Raji (cell line): ENCODE data around the gene DCLRE1C.

ENCODE experiments used
- POLR2A ChIP-seq: IDR thresholded peaks from 2 replicates; pipeline ENCODE4 v1.6.1; 2011; ENCODE audit warnings: low read depth, low read length, control low read depth; ENCODE audit not compliant: insufficient read depth

DCLRE1C gene

GRCh38 chr10:14954001-14954770, at the start of gene DCLRE1C:
Gene DCLRE1C (minus strand): TSS chr10:14954096. CDS start chr10:14954010, 86 bp downstream.
- peak; percentile 70 for TF ChIP-seq POLR2A

- TF ChIP-seq POLR2A = no peak
These were observed 42.2 kb upstream of the DCLRE1C start for GRCh38 chr10:14995964-14996565.

GRCh38 chr10:14982744-14983143, 28.8 kb upstream of the DCLRE1C start:
- TF ChIP-seq POLR2A = no peak

- TF ChIP-seq POLR2A = no peak
These were observed 21.9 kb upstream of the DCLRE1C start for GRCh38 chr10:14975672-14976273.

- no peak for TF ChIP-seq POLR2A
These were observed 18.1 kb upstream of the DCLRE1C start for GRCh38 chr10:14971867-14972448.

- TF ChIP-seq POLR2A = no peak
These were observed 14.0 kb upstream of the DCLRE1C start for GRCh38 chr10:14967897-14968296.

GRCh38 chr10:14959221-14960057, 5.5 kb upstream of the DCLRE1C start, which contains the start of gene MEIG1:
Gene MEIG1 (plus strand): TSS chr10:14959388. CDS start chr10:14966469, 7,081 bp downstream.
- peak; percentile 64 for TF ChIP-seq POLR2A

- no peak for TF ChIP-seq POLR2A
These were observed 5.0 kb upstream of the DCLRE1C start for GRCh38 chr10:14958872-14959220.

GRCh38 chr10:14954934-14955333, 1.0 kb upstream of the DCLRE1C start:
- TF ChIP-seq POLR2A = no peak

GRCh38 chr10:14953424-14954000, 384 bp downstream of the DCLRE1C start:
- no peak for TF ChIP-seq POLR2A

- 0 out of 2 replicates have a peak, but pooled peaks have one; percentile 20 for TF ChIP-seq POLR2A
These were observed 959 bp downstream of the DCLRE1C start for GRCh38 chr10:14952851-14953423.

- no peak for TF ChIP-seq POLR2A
These were observed 4.6 kb downstream of the DCLRE1C start for GRCh38 chr10:14949291-14949690.

DNA sequence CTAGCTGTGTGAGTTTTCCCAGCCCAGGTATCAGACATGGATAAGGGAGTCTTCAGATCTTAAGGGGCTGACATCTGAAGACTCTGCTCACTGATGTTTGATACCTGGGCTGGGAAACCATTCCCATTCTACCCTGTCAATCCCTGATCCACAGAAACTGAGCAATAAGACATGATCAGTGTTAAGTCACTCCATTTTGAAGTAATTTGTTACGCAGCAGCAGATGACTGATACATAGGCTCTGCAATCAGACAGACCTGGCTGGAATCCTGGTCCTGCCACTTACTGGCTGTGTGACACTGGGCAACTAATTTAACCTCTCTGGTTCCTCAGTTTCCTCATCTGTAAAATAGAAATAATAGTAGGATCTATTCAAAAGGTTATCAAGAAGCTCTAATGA, 6.6 kb downstream of the DCLRE1C start:
- no peak for TF ChIP-seq POLR2A

DNA sequence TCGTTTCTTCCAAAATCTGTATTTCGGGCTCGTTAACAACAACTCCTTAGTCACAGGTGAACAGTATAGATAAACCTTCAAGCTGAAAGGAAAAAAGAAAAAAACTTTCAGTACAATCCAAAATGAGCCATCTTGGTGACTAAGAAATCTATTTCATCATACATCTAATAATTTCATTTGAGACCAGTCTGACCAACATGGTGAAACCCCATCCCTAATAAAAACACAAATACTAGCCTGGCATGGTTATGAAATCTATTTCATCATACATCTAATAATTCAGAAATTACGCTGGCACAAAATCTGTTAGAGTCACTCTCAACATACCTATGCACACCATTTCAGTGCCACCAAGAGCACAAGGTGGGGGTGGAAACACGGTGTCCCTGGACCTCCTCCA, 8.8 kb downstream of the DCLRE1C start:
- TF ChIP-seq POLR2A = no peak

GRCh38 chr10:14936584-14936983, 17.3 kb downstream of the DCLRE1C start:
- no peak for TF ChIP-seq POLR2A

DNA sequence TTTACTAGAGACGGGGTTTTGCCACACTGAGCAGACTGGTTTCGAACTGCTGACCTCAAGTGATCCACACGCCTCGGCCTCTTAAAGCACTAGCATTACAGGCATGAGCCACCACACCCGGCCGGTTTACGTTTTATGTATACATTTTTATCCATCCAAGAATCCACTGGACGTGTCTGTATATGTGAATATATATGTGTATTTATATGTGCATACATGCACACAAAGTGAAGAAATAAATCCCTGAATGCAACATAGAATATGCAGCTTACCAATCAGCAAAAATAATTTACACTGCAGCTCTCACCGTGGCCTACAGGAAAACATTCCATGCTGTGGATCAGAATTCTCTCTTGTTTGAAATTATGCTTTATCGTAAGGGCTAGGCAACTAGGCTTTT, 23.3 kb downstream of the DCLRE1C start:
- no peak for TF ChIP-seq POLR2A
